ENCODE results near the gene THRA.

- TF ChIP-seq POLR2A (IDR thresholded peaks at IDR 0.05), result peak in 1 of 2 donors; percentile 52
- peak; percentile 45 to 97 (median 87) for TF ChIP-seq CTCF (IDR thresholded peaks at IDR 0.05)
Measured at GRCh38 chr17:40111221-40112128, 48.7 kb downstream of the THRA start.

Data from thyroid gland (tissue), 4 donors.